Right forelimb (tissue), 1 donor: ENCODE measurements around the gene TBC1D10A.

Source experiments
- DNase-seq: peaks from one replicate; pipeline ENCODE4 v3.0.0-alpha.2; 2018

TBC1D10A gene

GRCh38 chr22:30265131-30265720, 61.5 kb downstream of the TBC1D10A start:
- DNase-seq, result no peak

- DNase-seq, result no peak
These were observed 62.9 kb downstream of the TBC1D10A start for GRCh38 chr22:30263883-30264282.

GRCh38 chr22:30262917-30263741, 63.6 kb downstream of the TBC1D10A start:
- peak; percentile 89 for DNase-seq

DNA sequence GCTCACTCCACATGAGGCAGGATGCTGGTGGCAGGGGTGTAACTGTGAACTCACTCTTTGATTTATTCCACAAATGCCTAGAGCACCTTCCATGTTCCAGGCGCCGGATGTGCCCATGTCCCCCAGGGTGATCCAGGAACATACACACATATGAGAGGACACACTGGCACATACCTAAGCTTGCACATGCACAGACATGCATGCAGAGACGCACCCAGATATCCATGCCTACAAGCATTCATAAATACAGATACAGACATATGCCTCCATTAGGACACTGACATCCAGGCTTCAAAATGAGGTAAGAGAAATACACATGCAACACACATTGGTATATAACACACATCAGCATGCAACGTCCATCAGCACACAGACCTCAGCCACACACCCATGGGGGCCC, 64.6 kb downstream of the TBC1D10A start:
- no peak for DNase-seq

- no peak for DNase-seq
These were observed 65.6 kb downstream of the TBC1D10A start for GRCh38 chr22:30261134-30261533.

DNA sequence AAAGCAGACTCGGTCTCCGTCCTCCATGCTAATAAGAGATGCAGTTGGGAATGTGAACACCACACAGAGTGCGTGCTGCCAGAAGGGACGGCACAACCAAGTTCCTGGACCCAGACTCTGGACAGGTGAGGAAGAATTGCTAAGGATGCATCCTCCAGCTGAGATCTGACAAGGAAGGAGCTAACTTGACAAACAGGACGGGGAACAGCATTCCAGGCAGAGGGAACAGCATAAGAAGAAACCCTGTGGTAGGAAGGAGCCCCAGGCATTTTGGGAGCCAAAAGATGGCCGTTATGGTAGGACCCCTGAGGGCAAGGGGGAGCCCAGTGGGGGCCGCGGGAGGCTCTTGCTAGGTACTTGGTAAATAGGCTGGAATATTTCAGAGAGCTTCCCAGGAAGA, 66.1 kb downstream of the TBC1D10A start:
- DNase-seq, result no peak

DNA sequence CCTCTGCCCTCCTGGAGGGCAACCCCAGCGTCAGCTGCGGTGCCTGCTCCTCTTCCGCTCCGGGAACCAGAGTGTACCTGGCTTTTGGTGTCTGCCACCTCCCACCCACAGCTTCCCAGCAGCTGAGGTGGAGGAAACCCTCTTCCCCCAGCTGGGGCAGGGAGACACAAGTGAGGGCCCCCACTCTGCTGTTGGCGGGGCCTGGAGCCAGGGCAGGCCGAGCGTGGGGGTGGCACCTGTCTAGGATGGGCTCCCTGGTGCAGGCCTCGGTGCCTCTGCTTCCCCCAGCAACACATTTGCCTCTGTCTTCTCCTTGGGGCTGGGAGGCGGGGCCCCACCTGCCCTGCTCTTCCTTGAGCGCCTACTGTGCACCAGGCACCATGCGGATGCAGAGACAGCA, 66.5 kb downstream of the TBC1D10A start:
- DNase-seq, result no peak

- DNase-seq, result no peak
These were observed 72.4 kb downstream of the TBC1D10A start for GRCh38 chr22:30254314-30254713.

DNA sequence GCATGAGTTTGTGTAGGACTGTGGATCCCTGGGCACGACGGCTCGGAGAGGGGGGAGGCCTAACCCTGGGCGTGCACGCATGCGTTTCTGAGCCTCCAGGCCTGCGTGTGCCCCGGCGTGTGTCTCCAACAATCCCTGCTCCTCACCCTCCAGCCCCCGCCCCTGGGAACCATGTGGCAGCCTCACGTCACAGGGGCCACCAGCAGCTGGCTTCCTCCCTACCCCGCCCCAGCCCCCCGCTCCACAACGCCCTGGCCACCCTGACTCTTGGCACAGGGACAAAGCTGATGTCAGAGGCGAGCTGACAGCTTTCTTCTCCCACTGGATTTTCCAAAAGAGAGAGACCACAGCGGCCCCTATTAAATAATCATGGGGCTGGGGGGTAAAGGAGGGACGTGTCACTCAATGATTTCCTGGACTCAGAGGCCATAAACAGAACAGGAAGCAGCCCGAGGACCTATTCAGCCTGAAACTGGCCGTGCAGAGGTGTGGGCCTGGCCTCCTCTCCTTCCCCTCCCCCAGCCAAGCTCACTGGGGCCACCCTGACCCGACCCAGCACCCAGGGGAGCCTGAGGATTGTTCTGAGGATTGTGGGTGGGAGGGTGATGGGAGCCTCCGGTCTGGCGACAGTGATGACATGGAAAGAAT, 73.4 kb downstream of the TBC1D10A start:
- peak; percentile 82 for DNase-seq

GRCh38 chr22:30252411-30253204, 74.1 kb downstream of the TBC1D10A start:
- DNase-seq, result no peak

- DNase-seq, result no peak
These were observed 75.0 kb downstream of the TBC1D10A start for GRCh38 chr22:30251711-30252110.

- no peak for DNase-seq
These were observed 76.0 kb downstream of the TBC1D10A start for GRCh38 chr22:30250661-30251267.

GRCh38 chr22:30250039-30250565, 76.6 kb downstream of the TBC1D10A start:
- no peak for DNase-seq

DNA sequence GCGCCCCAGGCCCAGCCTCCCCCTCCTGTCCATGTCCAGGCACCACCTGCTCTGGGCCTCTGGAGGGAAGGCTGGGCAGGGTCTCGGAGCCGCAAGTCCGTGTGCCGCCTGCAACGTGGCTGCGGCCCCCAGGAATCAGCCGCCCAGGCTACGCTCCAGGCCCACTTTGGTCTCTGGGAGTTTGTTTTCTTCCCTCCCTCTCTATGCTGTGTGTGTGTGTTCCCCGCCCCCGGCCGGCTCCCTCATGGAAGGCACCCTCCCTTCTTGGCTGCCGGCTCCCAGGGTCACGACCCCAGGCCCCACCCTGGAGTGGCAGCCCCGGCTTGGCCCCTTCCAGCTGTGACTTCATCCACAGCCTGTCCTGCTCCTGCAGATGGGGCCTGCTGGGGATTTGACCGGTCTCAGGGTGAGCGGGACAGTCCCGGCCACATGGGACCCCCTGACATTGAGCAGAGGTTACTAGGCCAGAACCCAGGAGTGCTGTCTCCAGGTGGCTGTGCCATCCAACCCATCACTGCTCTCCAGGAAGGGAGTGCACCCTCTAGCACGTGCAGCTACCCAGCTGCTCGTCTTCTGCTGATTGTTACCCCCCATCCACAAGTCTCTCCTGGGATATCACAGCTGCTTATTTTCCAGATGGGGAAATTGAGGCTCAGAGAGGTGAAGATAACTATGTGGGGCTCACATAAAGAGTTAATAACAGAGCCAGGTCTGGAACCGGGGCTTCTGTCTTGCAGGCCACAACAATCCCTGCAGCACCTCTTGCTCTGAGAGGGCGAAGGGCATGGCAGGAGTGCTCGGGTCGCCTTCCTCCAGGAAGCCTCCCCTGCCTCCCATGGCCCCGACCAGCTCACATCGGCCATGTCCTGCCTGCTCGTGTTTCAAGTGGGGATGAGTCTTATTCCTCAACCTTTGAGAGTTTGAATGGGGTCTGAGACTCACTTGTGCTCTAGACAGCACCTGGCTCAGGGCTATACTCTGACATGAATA, 77.4 kb downstream of the TBC1D10A start:
- peak; percentile 69 for DNase-seq

DNA sequence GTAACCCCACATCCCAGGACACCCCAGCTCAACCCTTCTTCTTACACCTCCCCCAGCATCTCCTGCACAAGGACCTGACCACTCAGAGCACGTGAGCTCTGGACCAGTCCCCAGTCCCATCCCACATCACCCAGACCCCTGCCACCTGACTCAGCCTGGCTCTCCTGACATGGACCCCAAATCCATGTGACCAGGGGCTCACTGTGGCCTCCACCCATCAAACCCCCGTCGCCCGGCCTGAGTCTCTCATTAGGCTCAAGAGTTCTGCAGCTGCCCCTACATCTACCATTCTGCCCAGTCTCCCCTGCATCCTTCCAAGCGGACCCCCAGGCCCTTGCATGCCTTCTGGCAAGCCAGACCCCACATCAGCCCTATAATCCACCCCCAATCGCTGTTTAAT, 78.3 kb downstream of the TBC1D10A start:
- DNase-seq, result no peak

DNA sequence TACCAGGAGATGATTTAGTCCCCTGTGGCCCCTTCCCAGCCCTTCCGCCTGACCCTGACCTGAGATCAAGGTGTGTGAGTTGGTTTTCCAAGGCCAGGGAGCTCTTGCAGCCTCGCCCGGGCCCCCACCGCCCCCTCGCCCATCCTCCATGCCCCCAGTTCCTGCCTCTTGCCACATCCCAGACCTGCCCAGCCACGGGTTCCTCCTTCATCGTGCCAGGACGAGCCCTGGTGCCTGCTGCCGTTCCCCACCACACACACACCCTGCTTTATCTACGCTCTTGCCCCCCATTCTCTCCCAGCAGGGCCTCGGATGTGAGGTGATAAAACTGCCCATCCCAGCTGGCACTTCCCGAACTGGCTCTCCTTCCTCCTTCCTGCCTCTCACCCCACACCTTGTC, 78.8 kb downstream of the TBC1D10A start:
- no peak for DNase-seq

DNA sequence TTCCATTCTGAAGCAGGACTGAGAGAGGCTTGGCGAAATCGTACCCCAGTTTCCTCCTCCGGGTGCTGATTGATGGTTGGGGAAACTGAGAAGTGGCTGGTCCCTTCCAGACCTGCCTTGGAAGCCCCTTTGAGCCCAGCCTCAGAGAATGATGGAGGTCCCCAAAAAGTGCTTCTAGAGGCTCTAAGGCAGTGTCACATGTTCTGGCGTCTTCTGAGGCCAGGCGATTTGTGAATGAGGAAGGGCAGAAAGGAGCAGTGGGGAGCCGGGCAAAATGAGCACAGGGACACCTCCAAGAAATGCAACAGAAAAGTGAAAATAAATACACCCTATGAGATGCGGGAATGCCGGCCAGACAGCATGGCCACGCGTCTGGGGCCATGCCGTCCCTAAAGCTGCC, 79.2 kb downstream of the TBC1D10A start:
- DNase-seq, result no peak

GRCh38 chr22:30246814-30247376, 79.8 kb downstream of the TBC1D10A start:
- DNase-seq, result no peak

DNA sequence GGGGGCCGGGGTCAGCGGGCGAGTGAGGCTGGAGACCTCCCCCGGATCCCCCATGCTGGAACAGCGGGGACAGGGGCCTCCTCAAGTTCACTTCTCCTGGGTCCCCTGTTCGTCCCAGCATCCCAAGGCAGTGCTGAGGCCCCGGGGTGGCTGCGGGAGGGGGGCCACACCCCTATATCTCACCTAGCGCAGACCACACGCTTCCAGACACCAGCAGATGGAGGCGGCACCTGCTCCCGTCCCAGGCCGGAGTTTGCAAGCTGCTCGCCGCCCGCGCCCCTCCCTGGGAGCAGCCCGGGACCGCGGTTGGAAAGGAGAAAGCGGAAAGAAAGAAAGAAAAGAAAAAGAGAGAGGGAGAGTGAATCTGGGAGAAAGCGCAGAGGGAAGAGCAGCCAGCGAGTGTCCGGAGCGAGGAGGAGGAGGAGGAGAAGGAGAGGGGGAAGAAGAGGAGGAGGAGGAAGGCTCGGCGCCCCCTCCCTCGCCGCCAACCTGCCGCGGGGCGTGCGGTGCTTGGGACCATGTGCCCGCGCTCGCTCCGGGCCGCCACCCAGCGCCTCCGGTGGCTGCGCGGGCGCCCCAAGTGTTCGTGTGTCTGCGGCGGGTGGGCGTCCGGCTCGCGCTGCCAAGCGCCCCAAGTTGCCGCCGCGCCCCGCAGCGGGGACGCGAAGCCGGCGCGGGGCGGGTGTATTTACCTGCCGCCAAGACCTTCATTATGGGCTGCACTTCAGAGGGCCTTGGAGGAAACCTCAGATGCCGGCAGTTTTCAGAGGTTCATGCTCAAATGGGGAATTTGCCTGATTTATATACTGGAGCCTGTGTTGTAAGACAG, 80.5 kb downstream of the TBC1D10A start, which contains the start of gene LIF:
TSS of gene LIF (minus strand) at position 775 of the 829 bp plus-strand sequence. CDS start at position 711, 64 bp downstream.
- no peak for DNase-seq
